CD14-positive monocyte (primary cell): ENCODE data around the gene MGAM2. TPM values are rescaled to one million over a fixed set of nuclear protein-coding genes. Genes with fewer than 3 reads are reported as not detected.

Experiments
- DNase-seq, 3 donors: peaks; one replicate each; pipeline ENCODE4 v3.0.0-alpha.2; 2011 to 2022
- H2AFZ ChIP-seq: 2 replicates; pipeline ENCODE4 v1.6.0; 2012; ENCODE audit warnings: mild to moderate bottlenecking, low read depth, low read length, inconsistent platforms; ENCODE audit not compliant: insufficient read depth, poor library complexity, severe bottlenecking
- H3K27ac ChIP-seq, 2 donors: 1 replicate in 1 of 2; 2 replicates in 1 of 2; pipeline ENCODE4 v1.5.1; 2012 to 2013; ENCODE audit warnings: low read length in 2 of 2, control low read depth in 1 of 2, inconsistent platforms in 1 of 2, low read depth in 1 of 2, mild to moderate bottlenecking in 1 of 2
- H3K27me3 ChIP-seq, 2 donors: one replicate each; pipeline versions ENCODE4 v1.6.0 to v1.6.1; 2011 to 2013; ENCODE audit warnings: low read length in 2 of 2; ENCODE audit not compliant: control insufficient read depth in 2 of 2, insufficient read depth in 2 of 2
- H3K36me3 ChIP-seq, 2 donors: replicated peaks in 1 of 2; 1 replicate in 1 of 2; 2 replicates in 1 of 2; pipeline versions ENCODE4 v1.5.1 to v1.6.1; 2012 to 2013; ENCODE audit warnings: low read length in 2 of 2, control low read depth in 1 of 2, inconsistent platforms in 1 of 2, mild to moderate bottlenecking in 1 of 2; ENCODE audit not compliant: insufficient read depth in 2 of 2, control insufficient read depth in 1 of 2
- H3K4me1 ChIP-seq, 2 donors: 1 replicate in 1 of 2; 2 replicates in 1 of 2; pipeline versions ENCODE4 v1.5.1 to v1.6.1; 2012 to 2013; ENCODE audit warnings: low read length in 2 of 2, control low read depth in 1 of 2, inconsistent platforms in 1 of 2, mild to moderate bottlenecking in 1 of 2, moderate library complexity in 1 of 2; ENCODE audit not compliant: insufficient read depth in 2 of 2, control insufficient read depth in 1 of 2
- H3K4me2 ChIP-seq: replicated peaks from 2 replicates; pipeline ENCODE3; 2012; ENCODE audit warnings: low read length, moderate library complexity, mild to moderate bottlenecking; ENCODE audit not compliant: poor library complexity, severe bottlenecking; ENCODE audit errors: extremely low read depth
- H3K4me3 ChIP-seq, 3 experiments: fragments of 200-600 bp in 1 of 3; sonication (generic) in 1 of 3; replicated peaks in 1 of 3; 1 replicate in 2 of 3; 2 replicates in 1 of 3; pipeline ENCODE4 v1.5.1; 2011 to 2013; ENCODE audit warnings: low read length in 3 of 3, mild to moderate bottlenecking in 3 of 3, control low read depth in 2 of 3, low read depth in 2 of 3, inconsistent platforms in 1 of 3, moderate library complexity in 1 of 3
- H3K79me2 ChIP-seq: 2 replicates; pipeline ENCODE4 v1.6.0; 2012; ENCODE audit warnings: mild to moderate bottlenecking, control low read depth, inconsistent platforms, low read length, moderate library complexity; ENCODE audit not compliant: insufficient read depth
- H3K9ac ChIP-seq: 2 replicates; pipeline ENCODE4 v1.6.0; 2017; ENCODE audit warnings: low read length, mild to moderate bottlenecking; ENCODE audit not compliant: insufficient read depth, poor library complexity, severe bottlenecking
- H3K9me3 ChIP-seq, 2 donors: replicated peaks in 1 of 2; 1 replicate in 1 of 2; 2 replicates in 1 of 2; pipeline versions ENCODE4 v1.5.1 to v1.6.1; 2012 to 2013; ENCODE audit warnings: low read length in 2 of 2, control low read depth in 1 of 2; ENCODE audit not compliant: control insufficient read depth in 1 of 2, insufficient read depth in 1 of 2
- H4K20me1 ChIP-seq: 2 replicates; pipeline ENCODE4 v1.6.0; 2012; ENCODE audit warnings: mild to moderate bottlenecking, low read length, control low read depth, moderate library complexity; ENCODE audit not compliant: insufficient read depth
- H3K27ac Mint-ChIP-seq, 7 donors: one replicate each; pipeline ENCODE4 v1.8.0; 2020; ENCODE audit warnings: mild to moderate bottlenecking in 7 of 7, mixed read lengths in 7 of 7, moderate library complexity in 6 of 7, inconsistent platforms in 2 of 7
- H3K27me3 Mint-ChIP-seq, 3 donors: one replicate each; pipeline ENCODE4 v1.8.0; 2021 to 2022; ENCODE audit warnings: low read depth in 3 of 3, mild to moderate bottlenecking in 3 of 3, mixed read lengths in 3 of 3, moderate library complexity in 3 of 3, inconsistent platforms in 1 of 3
- H3K36me3 Mint-ChIP-seq, 2 donors: one replicate each; pipeline ENCODE4 v1.8.0; 2020; ENCODE audit warnings: mixed read lengths in 2 of 2, inconsistent platforms in 1 of 2, mild to moderate bottlenecking in 1 of 2
- H3K4me1 Mint-ChIP-seq: one replicate; pipeline ENCODE4 v1.8.0; 2020; ENCODE audit warnings: mild to moderate bottlenecking, mixed read lengths
- H3K4me3 Mint-ChIP-seq, 2 donors: one replicate each; pipeline ENCODE4 v1.8.0; 2020; ENCODE audit warnings: mild to moderate bottlenecking in 2 of 2, mixed read lengths in 2 of 2, moderate library complexity in 1 of 2
- H3K9me3 Mint-ChIP-seq, 7 donors: one replicate each; pipeline ENCODE4 v1.8.0; 2020 to 2022; ENCODE audit warnings: mixed read lengths in 7 of 7, mild to moderate bottlenecking in 6 of 7, moderate library complexity in 6 of 7, inconsistent platforms in 2 of 7
- WGBS: methylation state at CpG from one replicate; pipeline ENCODE4 v1.1.5; 2013; ENCODE audit warnings: missing lambda C conversion rate; ENCODE audit not compliant: insufficient coverage; 5-methylcytosine and 5-hydroxymethylcytosine counted together
- intact Hi-C, 2 donors: fragments of 100-400 bp; cut with micrococcal nuclease; formaldehyde crosslinking; loops; one replicate each; pipeline versions ENCODE4 v1.15.0 to v1.15.1; 2023
- polyA plus RNA-seq, 3 donors: library from polyadenylated mRNA; depleted of rRNA in 1 of 3; unstranded in 2 of 3; stranded (reverse) in 1 of 3; fragments of 300-500 nt in 2 of 3; fragments of >200 nt in 1 of 3; fragmentation: Illumina TruSeq in 2 of 3; gene quantifications; 1 replicate in 2 of 3; 2 replicates in 1 of 3; pipeline ENCODE4 v1.2.3, GENCODE V29; 2012 to 2021
- TF ChIP-seq, protein P1 (sequence below): fragments of 200-600 bp; IDR thresholded peaks from one replicate; pipeline ENCODE4 v1.8.0; 2022; ENCODE audit warnings: antibody characterized with exemption, mild to moderate bottlenecking

Gene MGAM2
- polyA plus RNA-seq, 3 donors: 0.08 TPM; not detected in 2

DNA sequence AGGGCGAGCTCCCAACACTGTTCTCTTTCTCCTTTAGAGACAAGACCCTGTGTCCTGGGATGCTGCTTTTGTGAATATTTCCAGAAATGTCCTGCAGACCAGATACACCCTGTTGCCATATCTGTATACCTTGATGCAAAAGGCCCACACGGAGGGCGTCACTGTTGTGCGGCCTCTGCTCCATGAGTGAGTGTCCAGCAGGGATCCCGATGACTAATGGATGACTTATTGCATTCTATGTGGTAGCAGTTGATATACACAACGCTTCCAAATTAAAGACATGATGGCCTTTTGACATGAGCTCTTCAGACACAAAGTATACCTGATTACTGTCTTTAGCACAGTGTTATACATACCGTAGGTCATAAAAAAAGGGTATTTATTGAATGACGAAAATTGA, 45.0 kb upstream of the MGAM2 start:
- Mint-ChIP-seq H3K4me1 (peaks cover 24% of the 10 kb centered on the region), H3K36me3 (peaks cover 12 to 14% of the 10 kb centered on the region in 2 donors), H3K4me3 (no peak overlapping the region), H3K27ac (peak overlapping the region in 1 of 7 donors; percentile 67), H3K27me3 (peaks cover 0 to 5% (median 0%) of the 10 kb centered on the region in 3 donors), H3K9me3 (no peaks in the 10 kb centered on the region)
- DNase-seq: no peak
- Histone ChIP-seq H2AFZ (no peak overlapping the region), H3K4me3 (no peak overlapping the region), H3K4me1 (peaks cover 2 to 6% of the 10 kb centered on the region in 2 donors), H3K9me3 (no peaks in the 10 kb centered on the region), H3K4me2 (no peak overlapping the region), H3K27ac (no peak overlapping the region), H3K36me3 (no peaks in the 10 kb centered on the region), H4K20me1 (no peaks in the 10 kb centered on the region), H3K79me2 (no peaks in the 10 kb centered on the region), H3K27me3 (no peaks in the 10 kb centered on the region), H3K9ac (no peak overlapping the region)
- TF ChIP-seq, protein P1, sequence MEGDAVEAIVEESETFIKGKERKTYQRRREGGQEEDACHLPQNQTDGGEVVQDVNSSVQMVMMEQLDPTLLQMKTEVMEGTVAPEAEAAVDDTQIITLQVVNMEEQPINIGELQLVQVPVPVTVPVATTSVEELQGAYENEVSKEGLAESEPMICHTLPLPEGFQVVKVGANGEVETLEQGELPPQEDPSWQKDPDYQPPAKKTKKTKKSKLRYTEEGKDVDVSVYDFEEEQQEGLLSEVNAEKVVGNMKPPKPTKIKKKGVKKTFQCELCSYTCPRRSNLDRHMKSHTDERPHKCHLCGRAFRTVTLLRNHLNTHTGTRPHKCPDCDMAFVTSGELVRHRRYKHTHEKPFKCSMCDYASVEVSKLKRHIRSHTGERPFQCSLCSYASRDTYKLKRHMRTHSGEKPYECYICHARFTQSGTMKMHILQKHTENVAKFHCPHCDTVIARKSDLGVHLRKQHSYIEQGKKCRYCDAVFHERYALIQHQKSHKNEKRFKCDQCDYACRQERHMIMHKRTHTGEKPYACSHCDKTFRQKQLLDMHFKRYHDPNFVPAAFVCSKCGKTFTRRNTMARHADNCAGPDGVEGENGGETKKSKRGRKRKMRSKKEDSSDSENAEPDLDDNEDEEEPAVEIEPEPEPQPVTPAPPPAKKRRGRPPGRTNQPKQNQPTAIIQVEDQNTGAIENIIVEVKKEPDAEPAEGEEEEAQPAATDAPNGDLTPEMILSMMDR: no peak
- intact Hi-C loops: no loop called here
- whole genome bisulfite sequencing: 100% methylated on average over 2 of the region's 8 CpGs

DNA sequence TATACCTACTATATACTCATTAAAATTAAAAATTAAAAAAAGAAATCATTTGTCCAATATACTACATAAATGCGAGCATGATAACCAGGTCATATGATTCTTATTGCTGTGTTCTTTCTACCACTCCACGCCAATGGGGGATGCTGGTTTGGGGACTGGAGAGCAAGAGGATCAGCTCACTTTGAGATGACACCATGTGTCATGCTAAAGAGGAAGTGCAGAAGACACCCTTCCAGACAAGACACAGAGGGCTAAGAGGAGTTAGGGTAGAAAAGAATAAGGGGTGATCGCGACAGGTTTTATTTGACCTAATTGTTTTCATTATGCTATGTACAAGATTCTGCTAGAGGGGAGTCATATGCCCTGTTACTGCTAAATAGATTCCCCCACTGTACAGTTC, 33.8 kb upstream of the MGAM2 start:
- Histone ChIP-seq H3K4me2 (no peak overlapping the region), H3K27me3 (no peaks in the 10 kb centered on the region), H3K9ac (no peak overlapping the region), H3K4me1 (no peaks in the 10 kb centered on the region), H3K36me3 (no peaks in the 10 kb centered on the region), H3K9me3 (no peaks in the 10 kb centered on the region), H3K4me3 (no peak overlapping the region), H2AFZ (no peak overlapping the region), H3K27ac (no peak overlapping the region), H4K20me1 (no peaks in the 10 kb centered on the region), H3K79me2 (no peaks in the 10 kb centered on the region)
- Mint-ChIP-seq H3K27ac (no peak overlapping the region), H3K4me3 (no peak overlapping the region), H3K27me3 (peaks cover 0 to 8% (median 4%) of the 10 kb centered on the region in 3 donors), H3K4me1 (no peaks in the 10 kb centered on the region), H3K36me3 (peaks cover 16 to 44% of the 10 kb centered on the region in 2 donors), H3K9me3 (peaks cover 0 to 4% (median 0%) of the 10 kb centered on the region in 7 donors)
- TF ChIP-seq, protein P1: no peak
- intact Hi-C loops: no loop called here
- DNase-seq: no peak
- 80% methylated on average over 1 of the region's 4 CpGs for WGBS
